ENCODE measurements around the gene ACOXL. TPM values are rescaled to one million over a fixed set of nuclear protein-coding genes. Genes with fewer than 3 reads are reported as not detected.

ACOXL gene
- polyA plus RNA-seq, 3 donors, result 0.35 TPM; not detected in 2

- Histone ChIP-seq H3K4me1 (ENCODE audit: control insufficient read depth in 1 of 2, insufficient read depth in 2 of 2, low read length in 2 of 2) (peaks cover 56 to 61% of the 10 kb centered on the region in 2 donors), H3K36me3 (replicated peaks in 1 of 2; ENCODE audit: control insufficient read depth in 1 of 2, insufficient read depth in 2 of 2, low read length in 2 of 2) (no peaks in the 10 kb centered on the region), H3K79me2 (ENCODE audit: insufficient read depth, low read length) (no peaks in the 10 kb centered on the region), H3K27me3 (ENCODE audit: control insufficient read depth in 2 of 2, insufficient read depth in 2 of 2, low read length in 2 of 2) (no peaks in the 10 kb centered on the region), H3K4me3 (replicated peaks in 1 of 3; ENCODE audit: low read depth in 2 of 3, low read length in 3 of 3) (peak overlapping the region in 1 of 3 experiments; percentile 15), H4K20me1 (ENCODE audit: insufficient read depth, low read length) (no peaks in the 10 kb centered on the region), H2AFZ (ENCODE audit: insufficient read depth, low read depth, low read length, poor library complexity, severe bottlenecking) (no peak overlapping the region), H3K4me2 (replicated peaks; ENCODE audit: extremely low read depth, low read length, poor library complexity, severe bottlenecking) (no peak overlapping the region), H3K9ac (ENCODE audit: insufficient read depth, low read length, poor library complexity, severe bottlenecking) (no peak overlapping the region), H3K27ac (ENCODE audit: low read depth in 1 of 2, low read length in 2 of 2) (peak overlapping the region in 1 of 2 donors; percentile 33), H3K9me3 (replicated peaks in 1 of 2; ENCODE audit: control insufficient read depth in 1 of 2, insufficient read depth in 1 of 2, low read length in 2 of 2) (no peaks in the 10 kb centered on the region)
- Mint-ChIP-seq H3K27ac (peak overlapping the region in 5 of 7 donors; percentile 57 to 99 (median 73)), H3K4me3 (no peak overlapping the region), H3K9me3 (peaks cover 0 to 5% (median 2%) of the 10 kb centered on the region in 7 donors), H3K4me1 (peaks cover 57% of the 10 kb centered on the region), H3K27me3 (ENCODE audit: low read depth in 3 of 3) (peaks cover 0 to 2% (median 0%) of the 10 kb centered on the region in 3 donors), H3K36me3 (peaks cover 0 to 1% of the 10 kb centered on the region in 2 donors)
- TF ChIP-seq CTCF (IDR thresholded peaks at IDR 0.05), result no peak
- intact Hi-C loops (cut with micrococcal nuclease), result loop anchor here in 1 of 2 donors (5.0 kb wide), 1 partner anchor 36 kb away; no protein-coding TSS in a partner anchor
- peak in 2 of 3 donors; percentile 53 to 59 for DNase-seq
- 90% methylated on average over 2 of the region's 6 CpGs for WGBS (ENCODE audit: insufficient coverage)
Observed at GRCh38 chr2:110995911-110996310, 263.5 kb downstream of the ACOXL start.

GRCh38 chr2:110997331-110998045 lies 265.1 kb downstream of the ACOXL start:
- H3K27ac Mint-ChIP-seq, result peak overlapping the region in 1 of 7 donors; percentile 40
- no peak for DNase-seq
- intact Hi-C loops (cut with micrococcal nuclease), result loop anchor here in 1 of 2 donors (5.0 kb wide), 1 partner anchor 35 kb away; no protein-coding TSS in a partner anchor
- Histone ChIP-seq H3K9me3 (replicated peaks in 1 of 2; ENCODE audit: control insufficient read depth in 1 of 2, insufficient read depth in 1 of 2, low read length in 2 of 2) (no peaks in the 10 kb centered on the region), H2AFZ (ENCODE audit: insufficient read depth, low read depth, low read length, poor library complexity, severe bottlenecking) (no peak overlapping the region), H3K27me3 (ENCODE audit: control insufficient read depth in 2 of 2, insufficient read depth in 2 of 2, low read length in 2 of 2) (no peaks in the 10 kb centered on the region), H3K36me3 (replicated peaks in 1 of 2; ENCODE audit: control insufficient read depth in 1 of 2, insufficient read depth in 2 of 2, low read length in 2 of 2) (no peaks in the 10 kb centered on the region), H3K4me3 (replicated peaks in 1 of 3; ENCODE audit: low read depth in 2 of 3, low read length in 3 of 3) (no peak overlapping the region), H3K27ac (ENCODE audit: low read depth in 1 of 2, low read length in 2 of 2) (no peak overlapping the region), H3K9ac (ENCODE audit: insufficient read depth, low read length, poor library complexity, severe bottlenecking) (no peak overlapping the region), H3K79me2 (ENCODE audit: insufficient read depth, low read length) (no peaks in the 10 kb centered on the region), H3K4me1 (ENCODE audit: control insufficient read depth in 1 of 2, insufficient read depth in 2 of 2, low read length in 2 of 2) (peaks cover 45 to 53% of the 10 kb centered on the region in 2 donors), H3K4me2 (replicated peaks; ENCODE audit: extremely low read depth, low read length, poor library complexity, severe bottlenecking) (no peak overlapping the region), H4K20me1 (ENCODE audit: insufficient read depth, low read length) (no peaks in the 10 kb centered on the region)
- H3K9me3 Mint-ChIP-seq, result peaks cover 0 to 4% (median 2%) of the 10 kb centered on the region in 7 donors
- WGBS (ENCODE audit: insufficient coverage), result 57% methylated on average over 3 of the region's 6 CpGs
- peaks cover 0 to 1% of the 10 kb centered on the region in 2 donors for H3K36me3 Mint-ChIP-seq
- H3K4me3 Mint-ChIP-seq, result no peak overlapping the region
- H3K27me3 Mint-ChIP-seq (ENCODE audit: low read depth in 3 of 3), result peaks cover 0 to 2% (median 0%) of the 10 kb centered on the region in 3 donors
- peaks cover 52% of the 10 kb centered on the region for H3K4me1 Mint-ChIP-seq
- no peak for TF ChIP-seq CTCF (IDR thresholded peaks at IDR 0.05)
